SH-SY5Y (cell line): ENCODE results near the gene TTBK2.

Experiments used
- GATA2 ChIP-seq: IDR thresholded peaks from 2 replicates; pipeline ENCODE4 v1.6.1; 2011; ENCODE audit warnings: mild to moderate bottlenecking, low read depth, low read length
- GATA3 ChIP-seq: IDR thresholded peaks from 2 replicates; pipeline ENCODE4 v1.6.1; 2011; ENCODE audit warnings: low read depth, mild to moderate bottlenecking, low read length, moderate library complexity

DNA sequence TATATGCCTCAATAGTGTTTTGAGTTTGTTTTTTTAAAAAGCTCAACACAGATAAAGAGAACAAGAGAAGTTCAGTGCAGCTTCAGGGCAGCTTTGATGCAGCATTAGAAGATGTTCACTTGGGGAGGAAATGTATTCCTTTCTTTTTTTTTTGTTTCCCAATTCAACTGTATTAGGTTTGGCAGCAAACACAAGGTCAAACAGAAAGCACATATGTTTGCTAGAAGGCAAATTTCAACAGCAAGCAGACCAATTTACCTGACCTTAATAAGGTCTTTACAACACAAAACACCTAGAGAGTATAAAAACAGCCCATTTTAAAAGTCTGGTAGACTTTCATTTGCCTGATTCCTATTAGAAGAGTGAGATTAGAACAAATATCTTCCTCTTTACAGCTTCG is 176.4 kb downstream of the TTBK2 start:
- TF ChIP-seq GATA2, result no peak
- TF ChIP-seq GATA3, result no peak
